NCI-H510A (cell line): Measurements from ENCODE around the gene STX2.
"Not testable (repeated sequence)": the region's sequence is repeated elsewhere in the genome, so short reads cannot be mapped to it uniquely, and the experiment has no call there.

Experiments
- DNase-seq: peaks from one replicate; lab custom pipeline; 2025; lab: John Stamatoyannopoulos, UW

The STX2 gene

DNA sequence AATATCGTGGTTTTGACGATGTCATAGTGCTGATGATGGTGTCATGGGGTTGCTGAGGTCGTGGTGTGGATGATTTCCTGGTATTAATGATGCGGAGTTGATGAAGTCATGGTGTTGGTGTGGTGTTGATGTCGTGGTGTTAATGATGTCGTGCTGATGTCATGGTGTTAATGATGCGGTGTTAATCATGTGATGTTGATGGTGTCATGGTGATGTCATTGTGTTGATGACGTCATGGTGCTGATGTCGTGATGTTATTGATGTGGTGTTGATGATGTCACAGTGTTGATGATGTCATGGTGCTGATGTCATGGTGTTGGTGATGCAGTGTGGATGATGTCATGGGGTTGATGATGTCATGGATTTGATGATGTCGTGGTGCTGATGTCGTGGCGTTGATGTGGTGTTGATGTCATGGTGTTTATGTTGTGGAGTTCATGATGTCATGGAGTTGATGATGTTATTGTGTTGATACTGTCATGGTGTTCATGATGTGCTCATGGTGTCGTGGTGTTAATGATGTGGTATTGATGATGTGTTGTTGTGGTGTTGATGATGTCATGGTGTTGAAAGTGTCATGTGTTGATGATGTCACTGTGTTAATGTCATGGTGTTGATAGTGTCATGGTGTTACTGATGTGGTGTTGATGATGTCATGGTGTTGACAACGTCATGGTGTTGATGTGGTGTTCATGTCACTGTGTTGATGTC, 74.4 kb downstream of the STX2 start:
- no peak for DNase-seq

DNA sequence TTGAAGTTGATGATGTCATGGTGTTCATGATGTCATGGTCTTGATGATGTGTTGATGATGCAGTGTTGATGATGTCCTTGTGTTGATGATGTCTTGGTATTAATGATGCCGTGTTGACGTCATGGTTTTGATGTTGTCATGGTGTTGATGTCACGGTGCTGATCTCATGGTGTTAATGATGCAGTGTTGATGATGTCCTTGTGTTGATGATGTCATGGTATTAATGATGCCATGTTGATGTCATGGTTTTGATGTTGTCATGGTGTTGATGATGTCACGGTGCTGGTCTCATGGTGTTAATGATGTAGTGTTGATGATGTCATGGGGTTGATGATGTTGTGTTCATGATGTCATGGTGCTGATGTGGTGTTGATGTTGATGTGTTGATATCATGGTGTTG, 75.0 kb downstream of the STX2 start:
- no peak for DNase-seq

DNA sequence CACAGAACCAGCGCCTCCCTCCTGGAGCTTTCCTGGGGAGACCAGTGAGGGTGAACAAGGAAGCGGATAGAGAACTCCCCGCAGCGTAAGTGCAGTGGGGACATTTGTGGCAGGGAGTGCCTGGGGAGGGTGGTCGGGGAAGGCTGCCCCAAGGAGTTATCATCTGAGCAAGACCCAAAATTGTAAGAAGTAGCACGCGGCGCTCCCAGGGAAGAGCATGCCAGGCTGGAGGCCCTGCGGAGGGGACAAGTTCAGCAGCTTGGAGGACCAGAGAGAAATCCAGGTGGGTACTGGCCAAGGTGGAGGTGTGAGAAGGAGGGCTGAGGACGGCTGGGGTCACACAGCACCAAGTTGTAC, 76.8 kb downstream of the STX2 start:
- no peak for DNase-seq

DNA sequence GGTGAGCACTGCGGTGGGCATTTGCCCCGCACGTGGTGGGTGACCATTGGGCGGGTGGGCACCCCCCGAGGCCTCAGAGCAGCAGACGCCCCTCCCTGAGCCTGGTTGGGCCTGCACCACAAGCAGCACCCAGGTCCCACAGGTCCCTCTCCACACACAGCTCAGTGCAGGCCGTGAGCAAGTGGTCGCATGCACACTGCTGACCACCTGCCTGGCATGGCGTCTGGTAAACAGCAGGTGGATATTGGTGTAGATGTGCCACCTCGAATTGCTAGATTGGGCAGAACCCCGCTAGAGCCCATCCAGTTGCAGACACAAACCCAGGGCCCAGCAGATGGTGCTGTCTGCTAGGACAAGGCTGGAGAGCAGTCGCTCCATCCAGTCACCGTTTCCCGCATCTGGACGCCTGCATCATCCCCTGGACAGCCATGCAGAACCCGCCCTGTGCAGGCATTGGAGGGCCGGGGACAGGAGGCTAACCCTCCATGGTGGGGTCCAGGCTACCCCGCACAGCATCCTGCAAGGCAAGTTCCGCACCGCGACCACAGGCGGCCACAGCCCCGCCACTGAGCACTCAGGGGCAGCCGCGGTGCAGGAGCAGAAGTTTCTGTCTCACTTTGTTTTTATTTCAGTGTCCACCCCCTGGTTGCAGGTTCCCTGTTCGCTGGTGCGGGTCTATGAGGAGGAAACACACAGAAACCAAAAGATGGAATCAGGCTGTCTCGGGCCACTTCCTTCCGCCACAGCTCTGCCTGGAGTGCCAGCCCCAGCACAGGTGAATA, 77.3 kb downstream of the STX2 start:
- DNase-seq = peak; percentile 23

DNA sequence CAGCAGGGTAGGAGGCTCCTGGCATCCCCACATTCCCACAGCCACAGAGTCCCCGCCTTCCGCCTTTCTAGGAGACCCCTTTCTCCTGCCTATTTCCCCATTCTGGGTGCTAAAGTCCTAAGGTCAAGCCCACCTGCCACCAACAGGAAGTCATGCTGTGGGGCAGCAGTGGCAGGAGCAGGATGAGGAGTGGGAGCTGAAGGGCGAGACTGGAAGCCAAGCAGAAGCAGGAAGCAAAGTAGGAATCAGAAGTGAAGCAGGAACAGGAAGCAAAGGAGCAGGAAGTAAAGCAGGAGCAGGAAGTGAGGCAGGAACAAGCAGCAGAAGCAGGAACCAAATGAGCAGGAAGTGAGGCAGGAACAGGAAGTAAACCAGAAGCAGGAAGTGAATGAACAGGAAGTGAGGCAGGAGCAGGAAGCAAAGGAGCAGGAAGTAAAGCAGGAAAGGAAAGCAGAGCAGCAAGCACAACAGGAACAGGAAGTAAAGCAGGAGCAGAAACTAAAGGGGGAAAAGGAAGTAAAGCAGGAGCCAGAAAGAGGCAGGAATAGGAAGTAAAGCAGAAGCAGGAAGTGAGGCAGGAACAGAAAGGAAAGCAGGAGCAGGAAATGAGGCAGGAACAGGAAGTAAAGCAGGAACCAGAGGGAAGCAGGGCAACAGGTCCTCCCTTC, 84.7 kb downstream of the STX2 start:
- DNase-seq = no peak

DNA sequence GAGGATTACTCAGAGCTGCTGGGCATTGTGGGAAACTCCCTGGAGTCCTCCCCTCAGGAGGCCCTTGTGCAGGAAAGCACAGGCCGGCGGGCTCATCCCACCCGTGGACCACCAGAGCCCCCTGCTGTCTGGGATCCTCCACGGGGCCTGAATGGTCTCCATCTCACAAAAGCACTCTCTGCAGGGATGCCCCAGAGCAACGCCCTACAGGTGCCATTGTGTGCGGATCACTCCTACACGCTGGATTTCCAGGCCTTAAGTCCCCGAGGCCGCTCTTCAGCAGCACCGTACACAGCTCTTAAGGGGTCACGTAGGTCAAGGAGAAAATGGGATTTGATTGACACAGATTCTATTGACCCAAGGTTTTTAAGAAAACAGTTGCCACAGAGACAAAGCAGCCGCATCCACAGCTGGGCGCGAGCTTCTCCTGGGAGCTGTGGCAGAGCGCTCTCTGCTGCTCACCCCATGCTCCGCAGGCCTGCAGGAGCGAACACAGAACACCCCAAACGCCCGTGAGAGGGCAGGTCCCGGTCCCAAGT, 86.3 kb downstream of the STX2 start:
- no peak for DNase-seq

DNA sequence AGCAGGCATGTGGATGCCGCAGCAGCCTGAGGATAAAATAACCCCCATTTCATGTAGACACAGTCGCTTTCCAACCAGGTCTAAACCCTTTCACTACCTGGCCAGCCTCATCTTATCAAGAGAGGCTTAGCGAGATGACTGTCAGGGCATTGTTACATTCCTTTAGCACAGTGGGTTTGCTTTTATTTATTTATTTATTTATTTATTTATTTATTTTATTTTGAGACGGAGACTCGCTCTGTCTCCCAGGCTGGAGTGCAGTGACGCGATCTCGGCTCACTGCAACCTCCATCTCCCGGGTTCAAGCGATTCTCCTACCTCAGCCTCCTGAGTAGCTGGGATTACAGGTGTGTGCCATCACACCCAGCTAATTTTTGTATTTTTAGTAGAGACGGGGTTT, 87.0 kb downstream of the STX2 start:
- DNase-seq = not testable (repeated sequence)

DNA sequence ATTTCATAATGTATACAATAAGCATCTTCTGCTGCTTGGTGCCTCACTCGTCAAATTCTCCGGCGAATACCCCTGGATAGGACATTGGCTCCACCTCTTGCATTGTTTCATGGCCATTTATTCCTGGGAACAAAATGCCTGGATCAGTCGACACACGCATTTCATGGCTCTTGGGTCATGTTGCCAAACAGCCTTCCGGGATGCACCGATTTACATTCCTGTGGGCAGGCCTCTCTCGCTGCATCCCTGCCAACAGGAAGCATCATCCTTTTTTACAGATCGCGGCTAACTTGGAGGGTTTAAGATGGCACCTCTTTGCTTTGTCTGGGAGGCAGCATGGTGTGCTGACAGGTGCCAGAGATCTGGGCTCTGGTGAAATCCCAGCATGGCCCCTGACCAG, 90.3 kb downstream of the STX2 start:
- DNase-seq = no peak

DNA sequence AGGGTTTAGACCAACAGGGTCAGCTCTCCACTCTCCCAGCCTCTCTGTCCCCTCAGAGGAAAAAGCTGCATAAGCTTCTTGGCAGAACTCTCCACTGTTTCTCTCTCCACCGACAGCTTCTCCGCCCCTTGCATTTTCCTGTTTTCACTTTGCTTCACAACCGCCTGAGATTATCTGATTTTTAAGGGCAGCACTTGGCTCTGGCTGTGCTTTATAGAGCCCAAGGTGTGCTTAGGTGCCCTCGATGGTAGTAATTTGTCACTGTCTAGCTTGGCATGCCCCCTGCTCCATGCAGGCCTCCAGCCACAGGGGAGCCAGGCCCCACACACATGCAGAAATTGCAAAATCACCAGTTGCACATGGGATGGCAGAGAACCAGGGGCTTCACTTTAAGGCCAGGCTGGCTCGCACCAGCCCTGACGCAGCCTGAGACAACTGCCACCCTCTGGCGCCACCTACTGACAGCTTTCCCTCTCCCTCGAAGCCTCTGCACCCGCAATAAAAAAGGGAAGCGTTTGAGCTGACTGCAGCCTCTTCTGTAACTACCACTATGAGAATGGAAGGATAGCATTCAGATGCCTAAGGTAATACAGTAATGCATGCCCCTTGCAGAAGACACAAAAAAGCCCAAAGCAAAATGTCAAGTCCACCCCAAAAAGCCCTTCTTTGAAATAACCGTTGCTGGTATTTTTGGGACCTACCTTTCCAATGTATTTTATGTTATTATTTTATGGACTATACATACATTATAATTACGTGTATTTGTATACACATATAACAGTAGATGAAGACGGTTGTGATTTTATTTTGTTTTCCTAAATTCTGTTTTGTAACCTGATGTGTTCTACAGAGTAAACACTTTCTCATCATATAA, 90.9 kb downstream of the STX2 start:
- DNase-seq = peak; percentile 35

DNA sequence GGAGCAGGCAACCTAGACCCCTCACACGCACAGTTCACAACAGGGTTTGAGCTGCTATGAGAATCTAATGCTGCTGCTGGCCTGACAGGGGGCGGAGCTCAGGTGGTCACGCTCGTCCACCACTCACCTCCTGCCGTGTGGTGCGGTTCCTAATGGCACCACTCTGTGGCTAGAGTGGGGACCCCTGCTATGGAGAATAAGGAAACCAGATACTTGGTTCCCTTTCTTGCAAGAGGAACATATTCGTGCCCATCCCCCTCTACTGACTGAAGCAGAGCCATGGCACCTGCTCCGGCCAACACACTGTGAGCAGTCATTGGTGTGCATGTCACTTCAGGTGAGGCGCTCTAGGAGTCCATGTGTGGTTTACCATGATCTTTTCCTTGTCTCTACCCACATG, 92.5 kb downstream of the STX2 start:
- DNase-seq = no peak

DNA sequence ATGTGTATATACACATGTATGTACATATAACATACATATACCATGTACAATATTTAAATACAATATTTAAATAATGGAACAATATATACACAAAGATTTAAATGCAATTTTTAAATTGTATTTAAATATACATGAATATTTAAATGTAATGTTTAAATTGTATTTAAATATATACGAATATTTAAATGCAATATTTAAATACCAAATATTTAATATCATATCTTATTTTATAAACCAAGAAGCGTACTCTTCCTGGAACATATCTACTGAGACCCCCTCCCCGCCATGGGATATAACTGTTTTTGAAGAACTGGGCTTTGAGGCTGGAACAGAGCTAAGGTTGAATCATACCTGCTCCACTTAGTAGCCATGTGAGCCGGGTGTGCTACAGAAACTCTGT, 93.1 kb downstream of the STX2 start:
- no peak for DNase-seq

DNA sequence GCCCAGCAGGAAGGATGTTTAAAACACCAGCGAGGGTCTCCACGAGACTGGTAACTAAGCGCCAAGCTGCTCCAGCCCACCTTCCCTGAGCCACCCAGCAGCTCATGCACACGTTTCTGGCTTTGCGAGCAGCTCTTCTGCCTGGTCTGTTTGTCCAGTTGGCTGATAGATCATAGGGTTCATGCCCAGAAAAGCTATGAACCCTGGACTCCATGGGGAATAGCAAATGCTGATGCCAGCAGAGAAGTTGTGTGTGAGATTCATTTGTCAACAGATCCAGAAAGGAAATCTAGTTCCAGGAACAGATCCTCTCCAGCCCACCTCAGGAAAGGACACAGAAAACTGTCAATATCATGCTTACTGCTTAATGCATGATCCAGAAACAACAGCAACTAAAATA, 94.8 kb downstream of the STX2 start:
- DNase-seq = no peak

DNA sequence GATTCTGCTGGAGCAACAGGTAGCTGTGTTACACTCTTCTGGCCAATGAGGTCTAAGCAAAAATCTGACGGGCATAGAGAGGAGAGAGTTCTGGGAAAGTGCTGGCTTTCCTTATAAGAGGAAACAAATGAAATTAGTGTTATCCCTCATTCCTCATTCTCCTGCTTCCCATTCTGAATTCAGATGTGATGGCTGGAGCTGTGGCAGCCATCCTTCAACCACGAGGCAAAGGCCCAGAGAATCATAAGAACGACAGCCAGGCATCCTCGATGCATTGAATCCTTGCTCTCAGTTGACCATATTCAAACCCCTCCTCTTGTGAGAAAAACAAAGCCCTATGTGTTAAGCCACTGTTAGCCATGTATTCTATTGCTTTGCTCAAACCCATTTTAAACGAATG, 95.4 kb downstream of the STX2 start:
- no peak for DNase-seq

DNA sequence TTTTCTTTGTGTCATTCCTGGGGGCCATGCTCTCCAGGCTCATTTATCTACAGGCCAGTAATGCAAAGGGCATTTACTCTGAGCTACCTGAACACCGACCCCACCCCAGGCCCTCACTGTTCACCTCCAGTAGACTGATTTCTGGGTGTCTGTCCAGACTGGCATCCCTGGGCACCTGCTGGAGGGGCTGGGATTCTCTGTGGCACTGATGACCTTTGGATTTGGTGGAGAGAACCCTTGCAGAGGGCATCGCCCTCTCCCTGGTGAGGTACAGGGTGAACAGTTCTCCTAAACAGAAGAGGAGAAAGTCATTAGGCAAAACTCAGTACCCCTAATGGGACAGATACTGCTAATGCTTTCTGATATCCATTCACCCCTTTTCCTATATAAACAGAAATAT, 95.9 kb downstream of the STX2 start:
- DNase-seq = no peak

DNA sequence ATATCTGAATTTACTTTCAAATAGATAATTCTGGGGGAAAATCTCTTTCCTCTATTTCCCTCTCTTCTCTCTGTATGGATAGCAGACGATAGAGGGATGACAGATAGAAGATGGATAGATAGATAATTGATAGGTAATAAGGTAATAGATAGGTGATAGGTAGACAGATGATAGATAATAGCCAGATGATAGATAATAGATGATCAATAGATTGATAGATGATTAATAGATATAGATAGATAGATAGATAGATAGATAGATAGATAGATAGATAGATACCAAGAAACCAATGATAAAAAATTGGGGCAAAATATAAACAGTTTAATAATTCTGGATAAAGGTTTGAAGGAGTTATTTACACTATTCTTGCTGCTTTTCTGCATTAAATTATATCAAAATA, 96.3 kb downstream of the STX2 start:
- no peak for DNase-seq

DNA sequence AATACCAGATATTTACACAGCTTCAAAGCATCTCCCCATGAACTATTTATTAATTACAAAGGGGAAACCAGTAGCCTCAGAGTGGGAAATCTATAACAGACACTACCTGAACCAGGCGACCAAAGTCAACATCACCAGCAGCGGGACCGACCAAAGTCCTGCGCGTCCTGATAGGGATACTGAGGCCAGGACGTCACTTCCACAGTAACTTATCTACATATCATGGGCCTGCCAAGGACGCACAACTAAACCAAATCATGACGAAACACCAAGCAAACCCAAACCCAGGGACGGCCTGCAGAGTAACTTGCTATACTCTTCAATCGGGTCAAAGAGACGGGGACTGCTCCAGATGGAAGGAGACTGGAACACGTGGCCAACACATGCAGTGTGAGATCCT, 96.9 kb downstream of the STX2 start:
- no peak for DNase-seq
